HUES6 (cell line): ENCODE measurements around the gene MYH9.

Experiments used
- H3K27ac ChIP-seq: 2 replicates; pipeline ENCODE4 v1.7.0; 2013; ENCODE audit warnings: low read depth, mild to moderate bottlenecking, low read length, inconsistent platforms
- H3K27me3 ChIP-seq: 2 replicates; pipeline ENCODE4 v1.6.1; 2013; ENCODE audit warnings: low read length; ENCODE audit not compliant: control insufficient read depth, insufficient read depth
- H3K36me3 ChIP-seq: 2 replicates; pipeline ENCODE4 v1.6.1; 2013; ENCODE audit warnings: low read length; ENCODE audit not compliant: control insufficient read depth, insufficient read depth
- H3K4me1 ChIP-seq: 2 replicates; pipeline ENCODE4 v1.6.1; 2013; ENCODE audit warnings: low read length; ENCODE audit not compliant: control insufficient read depth, insufficient read depth
- H3K4me3 ChIP-seq: 2 replicates; pipeline ENCODE4 v1.5.1; 2013; ENCODE audit warnings: low read depth, low read length
- H3K9ac ChIP-seq: one replicate; pipeline ENCODE4 v1.6.1; 2013; ENCODE audit warnings: mild to moderate bottlenecking, low read length
- H3K9me3 ChIP-seq: 2 replicates; pipeline ENCODE4 v1.6.1; 2013; ENCODE audit warnings: low read depth, low read length; ENCODE audit not compliant: control insufficient read depth, insufficient read depth

The MYH9 gene

GRCh38 chr22:36339171-36340065 is 48.3 kb downstream of the MYH9 start:
- H3K9ac ChIP-seq = no peak overlapping the region
- H3K4me1 ChIP-seq = peaks cover 53% of the 10 kb centered on the region
- H3K4me3 ChIP-seq = no peak overlapping the region
- 0 out of 2 replicates have a peak overlapping the region, but pooled peaks have one; percentile 29 for H3K27ac ChIP-seq
- H3K9me3 ChIP-seq = no peaks in the 10 kb centered on the region
- H3K27me3 ChIP-seq = no peaks in the 10 kb centered on the region
- peaks cover 88% of the 10 kb centered on the region for H3K36me3 ChIP-seq

GRCh38 chr22:36337365-36338130 is 50.2 kb downstream of the MYH9 start:
- H3K4me1 ChIP-seq = peaks cover 56% of the 10 kb centered on the region
- no peaks in the 10 kb centered on the region for H3K27me3 ChIP-seq
- no peak overlapping the region for H3K27ac ChIP-seq
- no peak overlapping the region for H3K9ac ChIP-seq
- H3K36me3 ChIP-seq = peaks cover 89% of the 10 kb centered on the region
- no peak overlapping the region for H3K4me3 ChIP-seq
- no peaks in the 10 kb centered on the region for H3K9me3 ChIP-seq

- Histone ChIP-seq H3K4me1 (peaks cover 58% of the 10 kb centered on the region), H3K9ac (no peak overlapping the region), H3K36me3 (peaks cover 81% of the 10 kb centered on the region), H3K27ac (peak overlapping the region; percentile 31; the same call in 1 of the 2 replicates), H3K27me3 (no peaks in the 10 kb centered on the region), H3K4me3 (no peak overlapping the region), H3K9me3 (no peaks in the 10 kb centered on the region)
Observed at GRCh38 chr22:36336246-36337182, 51.3 kb downstream of the MYH9 start.

GRCh38 chr22:36335621-36336020 is 52.1 kb downstream of the MYH9 start:
- Histone ChIP-seq H3K27ac (peak overlapping the region; percentile 31; the same call in 1 of the 2 replicates), H3K9ac (peak overlapping the region; percentile 32), H3K36me3 (peaks cover 77% of the 10 kb centered on the region), H3K9me3 (no peaks in the 10 kb centered on the region), H3K27me3 (no peaks in the 10 kb centered on the region), H3K4me3 (no peak overlapping the region), H3K4me1 (peaks cover 67% of the 10 kb centered on the region)

- Histone ChIP-seq H3K36me3 (peaks cover 77% of the 10 kb centered on the region), H3K4me1 (peaks cover 73% of the 10 kb centered on the region), H3K9ac (peak overlapping the region; percentile 32), H3K4me3 (no peak overlapping the region), H3K9me3 (no peaks in the 10 kb centered on the region), H3K27me3 (no peaks in the 10 kb centered on the region), H3K27ac (peak overlapping the region; percentile 31; the same call in 1 of the 2 replicates)
Observed at GRCh38 chr22:36334821-36335603, 52.8 kb downstream of the MYH9 start.

- Histone ChIP-seq H3K9ac (peak overlapping the region; percentile 32), H3K27me3 (no peaks in the 10 kb centered on the region), H3K4me1 (peaks cover 79% of the 10 kb centered on the region), H3K9me3 (no peaks in the 10 kb centered on the region), H3K27ac (peak overlapping the region; percentile 75; the same call in 1 of the 2 replicates), H3K4me3 (no peak overlapping the region), H3K36me3 (peaks cover 73% of the 10 kb centered on the region)
Observed at GRCh38 chr22:36334081-36334820, 53.5 kb downstream of the MYH9 start.

GRCh38 chr22:36333644-36334043 is 54.1 kb downstream of the MYH9 start:
- Histone ChIP-seq H3K9ac (peak overlapping the region; percentile 24), H3K4me1 (peaks cover 85% of the 10 kb centered on the region), H3K9me3 (no peaks in the 10 kb centered on the region), H3K4me3 (no peak overlapping the region), H3K36me3 (peaks cover 69% of the 10 kb centered on the region), H3K27me3 (no peaks in the 10 kb centered on the region), H3K27ac (peak overlapping the region; percentile 75; the same call in 1 of the 2 replicates)

- Histone ChIP-seq H3K4me1 (peaks cover 93% of the 10 kb centered on the region), H3K27me3 (no peaks in the 10 kb centered on the region), H3K27ac (peak overlapping the region; percentile 75), H3K9ac (peak overlapping the region; percentile 82), H3K4me3 (no peak overlapping the region), H3K36me3 (peaks cover 72% of the 10 kb centered on the region), H3K9me3 (no peaks in the 10 kb centered on the region)
Observed at GRCh38 chr22:36332623-36333332, 55.0 kb downstream of the MYH9 start.

GRCh38 chr22:36331912-36332622 is 55.7 kb downstream of the MYH9 start:
- Histone ChIP-seq H3K27me3 (no peaks in the 10 kb centered on the region), H3K9ac (peak overlapping the region; percentile 82), H3K4me3 (no peak overlapping the region), H3K9me3 (no peaks in the 10 kb centered on the region), H3K4me1 (peaks cover 89% of the 10 kb centered on the region), H3K27ac (peak overlapping the region; percentile 75), H3K36me3 (peaks cover 72% of the 10 kb centered on the region)
